K562 treated with DMSO at 1 percent for 48 hours (cell line): ENCODE results near the gene CNGA3. TPM values are rescaled to one million over a fixed set of nuclear protein-coding genes. Genes with fewer than 3 reads are reported as not detected.

Experiments
- total RNA-seq: library from RNA; unstranded; fragments of 300-600 nt; gene quantifications from 2 replicates; pipeline ENCODE4 v1.2.3, GENCODE V29; 2022; ENCODE audit warnings: low replicate concordance; ENCODE audit errors: extremely low read depth

The CNGA3 gene
- not detected in 2 replicates for total RNA-seq

GRCh38 chr2:98346311-98347236 lies at the start of gene CNGA3:
CNGA3 (plus strand) TSS chr2:98346456; CDS start chr2:98369976, 23,520 bp downstream.

DNA sequence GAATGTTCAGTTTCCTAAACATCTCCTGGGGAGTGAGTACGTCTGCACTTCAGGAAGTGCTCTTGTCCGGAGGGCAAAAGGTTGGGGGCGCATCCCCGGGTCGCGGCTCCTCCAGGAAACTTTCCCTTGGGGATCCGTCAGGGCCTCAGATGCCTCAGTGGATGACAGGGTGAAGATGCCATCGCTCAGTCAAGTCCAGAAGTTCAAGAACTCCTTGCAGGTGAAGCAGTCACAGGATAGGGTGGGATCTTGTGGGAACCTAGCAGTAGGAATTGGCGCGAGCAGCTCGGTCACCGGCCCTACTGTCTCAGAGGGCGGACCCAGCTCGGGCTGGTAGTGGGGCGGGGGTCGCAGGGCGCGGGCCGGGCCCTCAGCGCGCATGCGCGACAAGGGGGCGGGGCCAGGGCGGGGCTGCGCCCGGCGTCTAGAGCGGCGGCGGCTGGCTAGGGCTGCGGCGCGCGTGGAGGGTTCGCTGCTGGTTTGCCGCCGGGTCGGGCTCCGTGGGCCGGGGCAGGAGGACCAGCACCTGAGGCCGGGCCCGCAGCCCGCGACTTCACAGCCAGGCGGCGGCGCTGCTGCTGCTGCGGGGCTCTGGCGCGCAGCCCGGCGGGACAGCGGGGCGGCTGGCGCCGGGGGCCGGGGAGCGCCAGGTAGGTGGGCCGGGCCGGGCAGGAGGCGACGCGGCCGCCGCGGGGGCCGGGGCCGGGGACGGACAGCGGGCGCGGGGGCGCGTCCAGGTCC lies 98.3 kb downstream of the CNGA3 start, which contains the start of gene INPP4A:
Gene INPP4A (plus strand): TSS at position 423 of the 741 bp plus-strand sequence. CDS start 75,191 bp downstream, outside the sequence.

Other genes starting within 250 kb of the CNGA3 start
- not detected in 2 replicates for gene INPP4A, start 98.4 kb downstream of the CNGA3 start, total RNA-seq